GM12878 (cell line): ENCODE results near the gene ADM2. TPM values are rescaled to one million over a fixed set of nuclear protein-coding genes. Genes with fewer than 3 reads are reported as not detected.

ENCODE experiments used
- ATAC-seq: fragments of 200-7000 bp; cut with Tn5 transposase; 3 replicates; pipeline ENCODE4 v1.9.1; 2020; ENCODE audit warnings: mild to moderate bottlenecking, moderate library complexity
- BruUV-seq: library from RNA; stranded (reverse); fragments of 400-500 nt; replicated peaks from 2 replicates; lab custom pipeline; 2021; lab: Mats Ljungman, UMichigan
- CTCF ChIA-PET: fragments of 300-600 bp; sonication (Branson Sonifier 250); formaldehyde crosslinking; extraction: SDS; loops from one replicate; lab custom pipeline; 2021; ENCODE audit warnings: inconsistent platforms; lab: Yijun Ruan, JAX
- POLR2A ChIA-PET: fragments of 350-600 bp; formaldehyde crosslinking; extraction: SDS; loops from one replicate; lab custom pipeline; 2021; ENCODE audit warnings: inconsistent platforms; lab: Charles Lee
- RAD21 ChIA-PET: fragments of 300-600 bp; sonication (Branson Sonifier 250); formaldehyde crosslinking; loops from one replicate; lab custom pipeline; 2023; ENCODE audit warnings: antibody characterized with exemption; ENCODE audit not compliant: unreplicated experiment; lab: Charles Lee
- SMC1A ChIA-PET: fragments of 300-600 bp; sonication (Branson Sonifier 250); formaldehyde crosslinking; loops from one replicate; lab custom pipeline; 2023; ENCODE audit not compliant: unreplicated experiment, uncharacterized antibody; lab: Charles Lee
- DNase-seq: peaks from one replicate; pipeline ENCODE4 v3.0.0-alpha.2; 2011; ENCODE audit warnings: low read depth, low spot score
- FAIRE-seq: peaks from 3 replicates; lab custom pipeline; 2011; peaks lifted over from hg19 to GRCh38; lab: Jason Lieb, UNC
- H2AFZ ChIP-seq: 2 replicates; pipeline ENCODE4 v1.6.0; 2011; ENCODE audit warnings: low read depth, low read length, control low read depth; ENCODE audit not compliant: control insufficient read depth
- H3K27ac ChIP-seq: 2 replicates; pipeline ENCODE4 v1.5.1; 2011; ENCODE audit warnings: control low read depth; ENCODE audit not compliant: control insufficient read depth, insufficient read depth
- H3K27me3 ChIP-seq, 2 experiments: replicated peaks in 1 of 2; 2 replicates each; pipeline versions ENCODE4 v1.6.0 to v1.6.1; 2011; ENCODE audit warnings: low read length in 1 of 2; ENCODE audit not compliant: control insufficient read depth in 2 of 2, insufficient read depth in 2 of 2
- H3K36me3 ChIP-seq, 2 experiments: 2 replicates each; pipeline ENCODE4 v1.5.1; 2011; ENCODE audit warnings: low read length in 1 of 2; ENCODE audit not compliant: control insufficient read depth in 2 of 2, insufficient read depth in 2 of 2
- H3K4me1 ChIP-seq: 2 replicates; pipeline ENCODE4 v1.6.1; 2011; ENCODE audit warnings: mild to moderate bottlenecking, low read length, moderate library complexity, mixed read lengths; ENCODE audit not compliant: control insufficient read depth, insufficient read depth
- H3K4me2 ChIP-seq: 2 replicates; pipeline ENCODE4 v1.6.0; 2011; ENCODE audit warnings: control low read depth; ENCODE audit not compliant: control insufficient read depth, insufficient read depth
- H3K4me3 ChIP-seq: fragments of 200-600 bp; sonication (generic); 2 replicates; pipeline ENCODE4 v1.5.1; 2016
- H3K79me2 ChIP-seq: 2 replicates; pipeline ENCODE4 v1.6.0; 2011; ENCODE audit warnings: low read length; ENCODE audit not compliant: control insufficient read depth, insufficient read depth
- H3K9ac ChIP-seq: 2 replicates; pipeline ENCODE4 v1.8.0; 2011; ENCODE audit warnings: low read length, control low read depth, mixed read lengths; ENCODE audit not compliant: control insufficient read depth, insufficient read depth
- H3K9me3 ChIP-seq: replicated peaks from 3 replicates; pipeline ENCODE4 v1.5.1; 2011; ENCODE audit warnings: mild to moderate bottlenecking, low read length; ENCODE audit not compliant: control insufficient read depth, insufficient read depth
- H4K20me1 ChIP-seq: 2 replicates; pipeline ENCODE4 v1.6.0; 2011; ENCODE audit not compliant: control insufficient read depth, insufficient read depth
- ATF2 ChIP-seq: IDR thresholded peaks from 2 replicates; pipeline ENCODE4 v1.6.1; 2012; ENCODE audit warnings: low read length, inconsistent platforms
- BCL3 ChIP-seq: IDR thresholded peaks from 2 replicates; pipeline ENCODE4 v1.6.1; 2011; ENCODE audit warnings: borderline replicate concordance, low read depth, mild to moderate bottlenecking, moderate library complexity, low read length; ENCODE audit not compliant: insufficient read depth, poor library complexity, severe bottlenecking
- BRCA1 ChIP-seq: IDR thresholded peaks from 2 replicates; pipeline ENCODE4 v1.6.1; 2011; ENCODE audit warnings: low read depth, low read length, improper control_type of control experiment
- CEBPB ChIP-seq, 2 experiments: fragments of 150-350 bp in 1 of 2; IDR thresholded peaks; 2 replicates each; pipeline ENCODE4 v1.6.1; 2012 to 2014; ENCODE audit warnings: low read depth in 2 of 2, low read length in 2 of 2, borderline replicate concordance in 1 of 2, inconsistent platforms in 1 of 2
- CHD1 ChIP-seq: IDR thresholded peaks from 2 replicates; pipeline ENCODE4 v1.6.1; 2012; ENCODE audit warnings: low read depth, low read length, improper control_type of control experiment
- IKZF1 ChIP-seq: fragments of 450-650 bp; conservative IDR thresholded peaks from 2 replicates; pipeline ENCODE4 v1.6.1; 2017; ENCODE audit warnings: antibody characterized with exemption, mild to moderate bottlenecking
- MYC ChIP-seq: IDR thresholded peaks from 2 replicates; pipeline ENCODE4 v1.6.1; 2011; ENCODE audit warnings: mild to moderate bottlenecking, low read length, moderate library complexity, inconsistent platforms; ENCODE audit not compliant: insufficient read depth, insufficient replicate concordance, insufficient read length, severe bottlenecking
- NFYA ChIP-seq: IDR thresholded peaks from 2 replicates; pipeline ENCODE4 v1.6.1; 2011; ENCODE audit warnings: low read depth, mild to moderate bottlenecking, low read length, improper control_type of control experiment, borderline replicate concordance
- NR2F1 ChIP-seq: fragments of 450-650 bp; conservative IDR thresholded peaks from 2 replicates; pipeline ENCODE4 v1.6.1; 2017; ENCODE audit warnings: mild to moderate bottlenecking
- PAX8 ChIP-seq: fragments of 450-650 bp; IDR thresholded peaks from 2 replicates; pipeline ENCODE4 v1.6.1; 2017; ENCODE audit warnings: mild to moderate bottlenecking, moderate library complexity
- RB1 ChIP-seq: fragments of 450-650 bp; formaldehyde crosslinking; IDR thresholded peaks from 2 replicates; pipeline ENCODE4 v1.6.1; 2017; ENCODE audit warnings: mild to moderate bottlenecking, borderline replicate concordance
- SIN3A ChIP-seq: IDR thresholded peaks from 2 replicates; pipeline ENCODE4 v1.6.1; 2012; ENCODE audit warnings: low read depth, low read length, improper control_type of control experiment
- TARDBP ChIP-seq: IDR thresholded peaks from 2 replicates; pipeline ENCODE4 v1.6.1; 2016; ENCODE audit warnings: borderline replicate concordance
- TCF7 ChIP-seq: IDR thresholded peaks from 2 replicates; pipeline ENCODE4 v1.6.1; 2014; ENCODE audit warnings: antibody characterized with exemption, borderline replicate concordance
- ZBED1 ChIP-seq: IDR thresholded peaks from 2 replicates; pipeline ENCODE4 v1.6.1; 2016; ENCODE audit warnings: borderline replicate concordance
- ZNF384 ChIP-seq: IDR thresholded peaks from 2 replicates; pipeline ENCODE4 v1.6.1; 2012; ENCODE audit warnings: low read depth, mild to moderate bottlenecking, low read length, improper control_type of control experiment, borderline replicate concordance
- ZNF592 ChIP-seq: fragments of 450-650 bp; IDR thresholded peaks from 2 replicates; pipeline ENCODE4 v1.6.1; 2017; ENCODE audit warnings: mild to moderate bottlenecking, moderate library complexity
- WGBS: methylation state at CpG from one replicate; pipeline ENCODE4 v1.1.6; 2016; ENCODE audit warnings: low lambda C conversion rate; ENCODE audit not compliant: insufficient replicate concordance, insufficient coverage; ENCODE audit errors: missing lambda C conversion rate; 5-methylcytosine and 5-hydroxymethylcytosine counted together
- in situ Hi-C: fragments of 300-500 bp; cut with MboI; formaldehyde crosslinking; loops from 9 replicates; pipeline ENCODE4 v1.14.3; 2018; ENCODE audit warnings: mixed read lengths
- intact Hi-C: fragments of 100-400 bp; cut with micrococcal nuclease; formaldehyde crosslinking; loops from one replicate; pipeline ENCODE4 v1.14.2; 2022; ENCODE audit not compliant: unreplicated experiment
- polyA plus RNA-seq, 11 experiments: library from polyadenylated mRNA; depleted of rRNA in 4 of 11; unstranded in 6 of 11; stranded (reverse) in 5 of 11; fragments of >200 nt; fragmentation: Nextera tagmentation in 4 of 11; fragmentation: Illumina TruSeq in 1 of 11; extraction: Ambion mirVana in 4 of 11; extraction: Trizol in 1 of 11; gene quantifications; 1 replicate in 1 of 11; 2 replicates in 10 of 11; pipeline versions ENCODE4 v1.2.1 to v1.2.3, GENCODE V29; 2011 to 2016; ENCODE audit warnings: inconsistent platforms in 2 of 11, missing spikeins in 2 of 11, low read depth in 1 of 11
- total RNA-seq, 4 experiments: library from RNA; depleted of rRNA in 3 of 4; stranded (reverse); fragments of >200 nt in 3 of 4; fragmentation: Illumina TruSeq in 1 of 4; extraction: Trizol in 1 of 4; gene quantifications; 2 replicates each; pipeline versions ENCODE4 v1.2.1 to v1.2.3, GENCODE V29; 2013 to 2021
- TF ChIP-seq, protein P1 (sequence below): fragments of 150-350 bp; IDR thresholded peaks from 2 replicates; pipeline ENCODE4 v1.6.1; 2014; ENCODE audit warnings: mild to moderate bottlenecking, low read depth, low read length

ADM2 gene
- total and polyA plus RNA-seq, 10 of the 15 experiments (the other 5 are each of a cell fraction or from before 2014, with no cell fraction given), result 0.02 to 0.33 (median 0.12) TPM; not detected in 2

- DNase-seq (no peak), ATAC-seq (no peak), FAIRE-seq (no peak)
- ChIA-PET CTCF (no interaction called here), RAD21 (no interaction called here), POLR2A (no interaction called here), SMC1A (no interaction called here)
- H3K4me2 ChIP-seq, result no peak overlapping the region
- 42% methylated on average over 10 of the region's 10 CpGs for WGBS
- no peaks in the 10 kb centered on the region for H3K36me3 ChIP-seq
- no peaks in the 10 kb centered on the region for H4K20me1 ChIP-seq
- BruUV-seq, result no TSS peak
- no peaks in the 10 kb centered on the region for H3K4me1 ChIP-seq
- intact Hi-C loops (no loop called here), in situ Hi-C loops (no loop called here)
- no peak overlapping the region for H2AFZ ChIP-seq
- H3K79me2 ChIP-seq, result no peaks in the 10 kb centered on the region
- H3K9ac ChIP-seq, result no peak overlapping the region
- TF ChIP-seq ATF2 (no peak), IKZF1 (no peak), MYC (no peak), PAX8 (no peak), NFYA (no peak), SIN3A (no peak), BCL3 (no peak), CEBPB (IDR thresholded peaks at IDR 0.05; ENCODE audit: borderline replicate concordance in 1 of 2, low read depth in 2 of 2, low read length in 2 of 2) (no peak), TCF7 (no peak), BRCA1 (no peak), ZBED1 (no peak), NR2F1 (no peak), ZNF384 (no peak), RB1 (no peak), ZNF592 (no peak), CHD1 (no peak), TARDBP (no peak)
- TF ChIP-seq, protein P1, sequence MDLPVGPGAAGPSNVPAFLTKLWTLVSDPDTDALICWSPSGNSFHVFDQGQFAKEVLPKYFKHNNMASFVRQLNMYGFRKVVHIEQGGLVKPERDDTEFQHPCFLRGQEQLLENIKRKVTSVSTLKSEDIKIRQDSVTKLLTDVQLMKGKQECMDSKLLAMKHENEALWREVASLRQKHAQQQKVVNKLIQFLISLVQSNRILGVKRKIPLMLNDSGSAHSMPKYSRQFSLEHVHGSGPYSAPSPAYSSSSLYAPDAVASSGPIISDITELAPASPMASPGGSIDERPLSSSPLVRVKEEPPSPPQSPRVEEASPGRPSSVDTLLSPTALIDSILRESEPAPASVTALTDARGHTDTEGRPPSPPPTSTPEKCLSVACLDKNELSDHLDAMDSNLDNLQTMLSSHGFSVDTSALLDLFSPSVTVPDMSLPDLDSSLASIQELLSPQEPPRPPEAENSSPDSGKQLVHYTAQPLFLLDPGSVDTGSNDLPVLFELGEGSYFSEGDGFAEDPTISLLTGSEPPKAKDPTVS, result no peak
- peaks cover 0 to 3% of the 10 kb centered on the region in 2 experiments; a peak in 2 of 4 replicates for H3K27me3 ChIP-seq
- no peaks in the 10 kb centered on the region for H3K9me3 ChIP-seq
- no peak overlapping the region for H3K27ac ChIP-seq
- no peak overlapping the region for H3K4me3 ChIP-seq
These were observed 1.8 kb downstream of the ADM2 start for GRCh38 chr22:50483106-50483505.
